Stimulated activated CD4-positive, alpha-beta T cell treated with anti-CD3 and anti-CD28 coated beads, Interleukin-12 subunit alpha, Interleukin-12 subunit beta, amount 100 ng/mL, for 4 hours (primary cell): ENCODE results near the gene NXN.
"Not testable (repeated sequence)": the region's sequence is repeated elsewhere in the genome, so short reads cannot be mapped to it uniquely, and the experiment has no call there.

Experiments
- DNase-seq: peaks from one replicate; pipeline ENCODE4 v3.0.0-alpha.2; 2020

Gene NXN

GRCh38 chr17:814371-814770 is 165.2 kb downstream of the NXN start:
- no peak for DNase-seq

GRCh38 chr17:812638-813204 is 166.9 kb downstream of the NXN start:
- DNase-seq = no peak

- no peak for DNase-seq
Observed at GRCh38 chr17:811051-811784, 168.4 kb downstream of the NXN start.

- no peak for DNase-seq
Observed at GRCh38 chr17:807523-808294, 171.9 kb downstream of the NXN start.

GRCh38 chr17:806781-807522 is 172.6 kb downstream of the NXN start:
- no peak for DNase-seq

- DNase-seq = no peak
Observed at GRCh38 chr17:806346-806745, 173.2 kb downstream of the NXN start.

- DNase-seq = not testable (repeated sequence)
Observed at GRCh38 chr17:805886-806285, 173.7 kb downstream of the NXN start.

GRCh38 chr17:804541-805435 is 174.8 kb downstream of the NXN start:
- no peak for DNase-seq

GRCh38 chr17:802901-803881 is 176.4 kb downstream of the NXN start:
- DNase-seq = no peak

GRCh38 chr17:802481-802880 is 177.1 kb downstream of the NXN start:
- DNase-seq = no peak

GRCh38 chr17:801660-802059 is 177.9 kb downstream of the NXN start:
- no peak for DNase-seq

GRCh38 chr17:800446-801242 is 178.9 kb downstream of the NXN start:
- no peak for DNase-seq

GRCh38 chr17:799261-799660 is 180.3 kb downstream of the NXN start:
- no peak for DNase-seq

- DNase-seq = no peak
Observed at GRCh38 chr17:798246-798645, 181.3 kb downstream of the NXN start.

- no peak for DNase-seq
Observed at GRCh38 chr17:797236-797840, 182.2 kb downstream of the NXN start.

- DNase-seq = no peak
Observed at GRCh38 chr17:796609-797008, 183.0 kb downstream of the NXN start.

GRCh38 chr17:795721-796120 is 183.9 kb downstream of the NXN start:
- DNase-seq = no peak

GRCh38 chr17:795276-795675 is 184.3 kb downstream of the NXN start:
- DNase-seq = no peak

GRCh38 chr17:794876-795275 is 184.7 kb downstream of the NXN start:
- peak; percentile 35 for DNase-seq

GRCh38 chr17:792277-792676 is 187.3 kb downstream of the NXN start:
- no peak for DNase-seq
